Activated CD4-positive, alpha-beta T cell treated with anti-CD3 and anti-CD28 coated beads, Interleukin-2, Interleukin-4, amounts not matched to agents 100 ng/mL and 50 ng/mL, durations not matched to agents 16 hours and 8 hours (primary cell): ENCODE data around the gene FAM83B.
"Not testable (repeated sequence)": the region's sequence is repeated elsewhere in the genome, so short reads cannot be mapped to it uniquely, and the experiment has no call there.

ENCODE experiments used
- DNase-seq: peaks from one replicate; pipeline ENCODE4 v3.0.0-alpha.2; 2020; ENCODE audit warnings: low spot score

The FAM83B gene

GRCh38 chr6:54979161-54979560 is 132.6 kb downstream of the FAM83B start:
- DNase-seq, result not testable (repeated sequence)

- DNase-seq, result no peak
Observed at GRCh38 chr6:54980511-54981275, 134.1 kb downstream of the FAM83B start.

GRCh38 chr6:54981276-54981609 is 134.7 kb downstream of the FAM83B start:
- no peak for DNase-seq

- no peak for DNase-seq
Observed at GRCh38 chr6:54981647-54982046, 135.1 kb downstream of the FAM83B start.

DNA sequence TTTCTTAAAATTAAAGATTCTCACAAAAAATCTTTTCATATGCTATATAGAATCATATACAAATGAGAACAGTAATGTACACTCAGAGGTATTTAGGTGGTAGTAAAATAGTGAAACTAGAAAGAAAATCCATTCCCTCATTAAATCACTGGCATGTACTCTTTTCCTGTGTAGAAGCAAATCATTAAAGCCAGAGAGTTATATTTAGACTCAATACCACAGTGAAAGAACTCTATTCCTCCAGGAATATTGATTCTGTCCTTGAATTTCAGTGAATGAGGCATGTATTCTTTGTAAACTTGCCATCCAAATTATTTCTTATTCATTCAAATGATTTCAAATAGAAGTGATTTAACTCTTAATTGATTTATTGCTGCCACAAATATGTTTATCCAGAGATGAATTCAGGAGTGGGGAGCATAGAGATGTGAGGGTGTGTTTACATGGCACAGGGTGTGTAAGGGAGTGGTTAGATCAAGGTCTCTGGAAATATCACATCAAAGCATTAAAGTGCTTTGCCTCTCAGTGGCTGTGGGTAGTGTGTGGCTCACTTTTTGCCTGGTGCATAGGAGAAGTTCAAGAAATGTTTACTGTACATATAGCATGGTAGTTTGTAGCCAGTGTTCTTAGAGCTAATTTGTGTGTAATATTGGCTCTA is 141.2 kb downstream of the FAM83B start:
- DNase-seq, result no peak

DNA sequence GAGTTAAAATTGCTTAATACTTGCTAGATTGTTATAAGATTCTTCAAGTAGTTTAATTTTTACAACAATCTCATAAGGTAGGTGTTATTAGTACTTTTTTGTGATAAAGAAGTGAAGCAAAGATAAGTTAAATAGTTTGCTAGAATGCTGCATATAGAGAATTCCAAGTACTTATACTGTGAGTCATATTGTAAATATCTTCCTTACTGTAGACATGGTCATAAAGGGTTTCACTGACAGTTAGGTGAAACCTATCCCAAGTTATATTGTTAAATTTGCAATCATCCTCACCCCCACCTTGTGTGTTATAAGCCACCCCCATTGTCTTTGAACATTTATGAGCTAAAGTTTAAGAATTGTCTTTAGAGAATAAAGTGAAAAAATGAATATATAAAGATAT is 142.0 kb downstream of the FAM83B start:
- no peak for DNase-seq

DNA sequence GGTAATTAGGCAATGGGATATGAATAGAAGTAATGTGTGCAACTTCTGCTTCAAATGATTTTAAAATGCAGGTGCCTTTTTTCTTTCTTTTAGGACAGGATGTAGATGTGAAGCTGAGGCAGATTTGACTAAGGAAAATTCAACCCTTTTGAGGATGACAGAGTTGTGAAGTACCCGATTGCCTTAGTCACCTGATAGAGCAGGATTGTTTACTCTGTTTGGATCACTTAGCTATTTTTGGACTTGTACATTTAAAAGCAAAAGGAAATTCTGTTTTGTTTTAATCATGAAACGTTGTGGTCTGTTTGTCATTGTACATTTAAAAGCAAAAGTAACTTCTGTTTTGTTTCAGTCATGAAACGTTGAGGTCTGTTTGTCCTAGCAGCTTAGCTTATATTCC is 143.4 kb downstream of the FAM83B start:
- DNase-seq, result no peak
